Astrocyte (in vitro differentiated cells and primary cell): Measurements from ENCODE around the gene MPV17. TPM values are rescaled to one million over a fixed set of nuclear protein-coding genes. Genes with fewer than 3 reads are reported as not detected.

Experiments
- DNase-seq: peaks from one replicate; pipeline ENCODE4 v3.0.0-alpha.2; 2010; ENCODE audit warnings: low read depth
- FAIRE-seq: peaks from 2 replicates; lab custom pipeline; 2011; peaks lifted over from hg19 to GRCh38; lab: Jason Lieb, UNC
- H2AFZ ChIP-seq: 2 replicates; pipeline ENCODE4 v1.6.0; 2012; ENCODE audit warnings: low read depth, low read length, inconsistent platforms
- H3K27ac ChIP-seq: 2 replicates; pipeline ENCODE4 v1.5.1; 2011; ENCODE audit warnings: low read depth, low read length, inconsistent platforms
- H3K27me3 ChIP-seq: 2 replicates; pipeline ENCODE4 v1.6.0; 2011; ENCODE audit warnings: low read length, inconsistent platforms; ENCODE audit not compliant: insufficient read depth
- H3K36me3 ChIP-seq: 2 replicates; pipeline ENCODE4 v1.5.1; 2011; ENCODE audit warnings: low read length, inconsistent platforms; ENCODE audit not compliant: insufficient read depth
- H3K4me1 ChIP-seq: 2 replicates; pipeline ENCODE4 v1.5.1; 2011; ENCODE audit warnings: low read length, inconsistent platforms; ENCODE audit not compliant: insufficient read depth
- H3K4me2 ChIP-seq: 2 replicates; pipeline ENCODE4 v1.6.0; 2012; ENCODE audit warnings: low read length, inconsistent platforms
- H3K4me3 ChIP-seq: 2 replicates; pipeline ENCODE4 v1.5.1; 2011; ENCODE audit warnings: low read depth, mild to moderate bottlenecking, low read length, inconsistent platforms; ENCODE audit not compliant: insufficient read depth
- H3K79me2 ChIP-seq: 2 replicates; pipeline ENCODE4 v1.6.0; 2012; ENCODE audit warnings: mild to moderate bottlenecking, low read length, inconsistent platforms; ENCODE audit not compliant: insufficient read depth
- H3K9ac ChIP-seq: 2 replicates; pipeline ENCODE4 v1.6.0; 2012; ENCODE audit warnings: mild to moderate bottlenecking, low read length, inconsistent platforms
- H3K9me3 ChIP-seq: 2 replicates; pipeline ENCODE4 v1.5.1; 2012; ENCODE audit warnings: low read depth, mild to moderate bottlenecking, low read length, inconsistent platforms; ENCODE audit not compliant: insufficient read depth
- H4K20me1 ChIP-seq: 2 replicates; pipeline ENCODE4 v1.6.0; 2012; ENCODE audit warnings: low read length, inconsistent platforms; ENCODE audit not compliant: insufficient read depth
- H3K27ac Mint-ChIP-seq: one replicate; pipeline ENCODE4 v1.8.0; 2021; ENCODE audit warnings: mild to moderate bottlenecking, mixed read lengths; ENCODE audit not compliant: unreplicated experiment
- H3K27me3 Mint-ChIP-seq: one replicate; pipeline ENCODE4 v1.8.0; 2021; ENCODE audit warnings: low read depth, mixed read lengths; ENCODE audit not compliant: unreplicated experiment
- H3K36me3 Mint-ChIP-seq: one replicate; pipeline ENCODE4 v1.8.0; 2021; ENCODE audit warnings: low read depth, mixed read lengths; ENCODE audit not compliant: unreplicated experiment
- H3K4me1 Mint-ChIP-seq: one replicate; pipeline ENCODE4 v1.8.0; 2021; ENCODE audit warnings: low read depth, mixed read lengths; ENCODE audit not compliant: unreplicated experiment
- H3K4me3 Mint-ChIP-seq: one replicate; pipeline ENCODE4 v1.8.0; 2021; ENCODE audit warnings: mild to moderate bottlenecking, moderate library complexity, mixed read lengths; ENCODE audit not compliant: unreplicated experiment
- H3K9me3 Mint-ChIP-seq: one replicate; pipeline ENCODE4 v1.8.0; 2021; ENCODE audit warnings: mild to moderate bottlenecking, mixed read lengths; ENCODE audit not compliant: unreplicated experiment
- CTCF ChIP-seq: IDR thresholded peaks from 2 replicates; pipeline ENCODE4 v1.5.1; 2011; ENCODE audit warnings: low read depth, mild to moderate bottlenecking, inconsistent platforms, low read length, moderate library complexity; ENCODE audit not compliant: insufficient read depth
- EZH2 ChIP-seq: IDR thresholded peaks from 2 replicates; pipeline ENCODE4 v1.6.1; 2012; ENCODE audit warnings: mild to moderate bottlenecking, low read length, inconsistent platforms; ENCODE audit not compliant: insufficient read depth
- total RNA-seq: library from RNA; stranded (reverse); gene quantifications from 2 replicates; pipeline ENCODE4 v1.2.1, GENCODE V29; 2021

MPV17 gene
- total RNA-seq, 1 donor from 2014 or later = 54.0 TPM

- Mint-ChIP-seq H3K27me3 (peaks cover 29% of the 10 kb centered on the region), H3K27ac (no peak overlapping the region), H3K36me3 (no peaks in the 10 kb centered on the region), H3K4me3 (no peak overlapping the region), H3K4me1 (peaks cover 19% of the 10 kb centered on the region), H3K9me3 (no peaks in the 10 kb centered on the region)
- DNase-seq (no peak), FAIRE-seq (no peak)
- H4K20me1 ChIP-seq = no peaks in the 10 kb centered on the region
- no peak overlapping the region for H3K4me2 ChIP-seq
- H3K27me3 ChIP-seq = peaks cover 38% of the 10 kb centered on the region
- H3K4me1 ChIP-seq = peaks cover 4% of the 10 kb centered on the region
- H3K9ac ChIP-seq = no peak overlapping the region
- no peak overlapping the region for H3K4me3 ChIP-seq
- H3K36me3 ChIP-seq = no peaks in the 10 kb centered on the region
- H2AFZ ChIP-seq = no peak overlapping the region
- H3K79me2 ChIP-seq = no peaks in the 10 kb centered on the region
- no peaks in the 10 kb centered on the region for H3K9me3 ChIP-seq
- H3K27ac ChIP-seq = no peak overlapping the region
- TF ChIP-seq EZH2 (no peak), CTCF (no peak)
These were observed 37.4 kb downstream of the MPV17 start for GRCh38 chr2:27285481-27285880.

- peaks cover 8% of the 10 kb centered on the region for H3K4me1 ChIP-seq
- no peak overlapping the region for H3K27ac Mint-ChIP-seq
- H2AFZ ChIP-seq = no peak overlapping the region
- no peak for FAIRE-seq
- H3K9me3 ChIP-seq = no peaks in the 10 kb centered on the region
- no peaks in the 10 kb centered on the region for H3K9me3 Mint-ChIP-seq
- no peak overlapping the region for H3K27ac ChIP-seq
- no peak overlapping the region for H3K4me2 ChIP-seq
- no peak for DNase-seq
- H3K4me1 Mint-ChIP-seq = peaks cover 19% of the 10 kb centered on the region
- no peak for TF ChIP-seq CTCF
- TF ChIP-seq EZH2 = no peak
- H3K27me3 Mint-ChIP-seq = peaks cover 29% of the 10 kb centered on the region
- H3K36me3 Mint-ChIP-seq = no peaks in the 10 kb centered on the region
- no peaks in the 10 kb centered on the region for H4K20me1 ChIP-seq
- no peak overlapping the region for H3K4me3 Mint-ChIP-seq
- H3K36me3 ChIP-seq = no peaks in the 10 kb centered on the region
- no peak overlapping the region for H3K4me3 ChIP-seq
- peaks cover 38% of the 10 kb centered on the region for H3K27me3 ChIP-seq
- no peak overlapping the region for H3K9ac ChIP-seq
- H3K79me2 ChIP-seq = no peaks in the 10 kb centered on the region
These were observed 37.9 kb downstream of the MPV17 start for GRCh38 chr2:27284996-27285395.

- no peak overlapping the region for H2AFZ ChIP-seq
These were observed 40.0 kb downstream of the MPV17 start for GRCh38 chr2:27282892-27283291.

More at GRCh38 chr2:27282892-27283291, 40.0 kb downstream of the MPV17 start:
- Mint-ChIP-seq H3K27ac (no peak overlapping the region), H3K36me3 (no peaks in the 10 kb centered on the region), H3K27me3 (peaks cover 26% of the 10 kb centered on the region), H3K9me3 (no peaks in the 10 kb centered on the region), H3K4me1 (peaks cover 19% of the 10 kb centered on the region), H3K4me3 (no peak overlapping the region)
- H3K27ac ChIP-seq = no peak overlapping the region
- no peak overlapping the region for H3K9ac ChIP-seq
- no peaks in the 10 kb centered on the region for H3K36me3 ChIP-seq
- no peak overlapping the region for H3K4me3 ChIP-seq
- no peaks in the 10 kb centered on the region for H4K20me1 ChIP-seq
- no peaks in the 10 kb centered on the region for H3K79me2 ChIP-seq
- FAIRE-seq (no peak), DNase-seq (no peak)
- H3K4me2 ChIP-seq = no peak overlapping the region
- no peaks in the 10 kb centered on the region for H3K9me3 ChIP-seq
- H3K27me3 ChIP-seq = peaks cover 38% of the 10 kb centered on the region
- TF ChIP-seq EZH2 = no peak
- TF ChIP-seq CTCF = no peak
- peaks cover 9% of the 10 kb centered on the region for H3K4me1 ChIP-seq
